KMS-11 (cell line): ENCODE measurements around the gene ZDHHC24.

Source experiments
- H2AFZ ChIP-seq: fragments of 200-600 bp; sonication (generic); 2 replicates; pipeline ENCODE4 v1.6.1; 2016; ENCODE audit warnings: antibody characterized with exemption, mixed run types, low read depth
- H3K27ac ChIP-seq: fragments of 200-600 bp; sonication (generic); 2 replicates; pipeline ENCODE4 v1.6.1; 2016; ENCODE audit warnings: mild to moderate bottlenecking, mixed run types
- H3K27me3 ChIP-seq: fragments of 200-600 bp; sonication (generic); 2 replicates; pipeline ENCODE4 v1.6.1; 2017; ENCODE audit warnings: mild to moderate bottlenecking, low read depth, mixed run types, moderate library complexity; ENCODE audit not compliant: insufficient read depth
- H3K36me3 ChIP-seq: fragments of 200-600 bp; sonication (generic); 2 replicates; pipeline ENCODE4 v1.6.1; 2017; ENCODE audit warnings: mild to moderate bottlenecking, mixed run types; ENCODE audit not compliant: insufficient read depth
- H3K4me1 ChIP-seq: fragments of 200-600 bp; sonication (generic); 2 replicates; pipeline ENCODE4 v1.6.1; 2016; ENCODE audit warnings: mild to moderate bottlenecking, low read depth, mixed run types; ENCODE audit not compliant: poor library complexity, severe bottlenecking
- H3K4me2 ChIP-seq: fragments of 200-600 bp; sonication (generic); 2 replicates; pipeline ENCODE4 v1.7.0; 2016; ENCODE audit warnings: mild to moderate bottlenecking, mixed run types
- H3K4me3 ChIP-seq: fragments of 200-600 bp; sonication (generic); IDR thresholded peaks from 2 replicates; pipeline ENCODE4 v1.6.1; 2017; ENCODE audit warnings: low read depth, low read length, mixed read lengths; ENCODE audit not compliant: insufficient read depth
- H3K79me2 ChIP-seq: fragments of 200-600 bp; sonication (generic); 2 replicates; pipeline ENCODE4 v1.6.1; 2016; ENCODE audit warnings: low read depth, mixed run types; ENCODE audit not compliant: insufficient read depth
- H3K9ac ChIP-seq: fragments of 200-600 bp; sonication (generic); 2 replicates; pipeline ENCODE4 v1.6.1; 2016; ENCODE audit warnings: mild to moderate bottlenecking, mixed run types
- H4K20me1 ChIP-seq: fragments of 200-600 bp; sonication (generic); 2 replicates; pipeline ENCODE4 v1.6.1; 2016; ENCODE audit warnings: mild to moderate bottlenecking, mixed run types; ENCODE audit not compliant: insufficient read depth
- TF ChIP-seq, protein P1 (sequence below): fragments of 200-600 bp; sonication (generic); conservative IDR thresholded peaks from 2 replicates; pipeline ENCODE4 v1.6.1; 2017; ENCODE audit warnings: low read depth, mild to moderate bottlenecking, antibody characterized with exemption, low read length, moderate library complexity, mixed read lengths

The ZDHHC24 gene

DNA sequence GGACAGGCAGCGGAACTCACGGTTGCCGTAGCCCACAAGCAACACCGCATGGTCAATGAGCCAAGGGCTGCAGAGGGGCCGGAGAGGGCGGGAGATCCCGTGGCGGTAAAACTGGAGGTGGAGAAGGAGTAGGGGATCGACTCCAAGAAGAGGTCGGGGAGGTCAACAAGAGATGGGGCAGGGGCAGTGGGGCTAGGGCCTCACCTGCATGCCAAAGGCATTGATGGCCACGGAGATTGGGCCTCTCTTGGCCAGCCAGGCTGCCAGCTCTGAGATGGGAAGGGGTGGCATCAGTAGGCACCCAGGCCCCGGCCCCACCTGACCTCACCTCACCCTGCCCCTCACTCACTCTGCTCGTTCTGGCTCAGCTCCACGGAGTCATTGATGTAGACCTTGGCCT lies 18.7 kb upstream of the ZDHHC24 start:
- no peak overlapping the region for H3K27ac ChIP-seq
- no peak overlapping the region for H3K9ac ChIP-seq
- H3K4me1 ChIP-seq, result no peaks in the 10 kb centered on the region
- TF ChIP-seq, protein P1, sequence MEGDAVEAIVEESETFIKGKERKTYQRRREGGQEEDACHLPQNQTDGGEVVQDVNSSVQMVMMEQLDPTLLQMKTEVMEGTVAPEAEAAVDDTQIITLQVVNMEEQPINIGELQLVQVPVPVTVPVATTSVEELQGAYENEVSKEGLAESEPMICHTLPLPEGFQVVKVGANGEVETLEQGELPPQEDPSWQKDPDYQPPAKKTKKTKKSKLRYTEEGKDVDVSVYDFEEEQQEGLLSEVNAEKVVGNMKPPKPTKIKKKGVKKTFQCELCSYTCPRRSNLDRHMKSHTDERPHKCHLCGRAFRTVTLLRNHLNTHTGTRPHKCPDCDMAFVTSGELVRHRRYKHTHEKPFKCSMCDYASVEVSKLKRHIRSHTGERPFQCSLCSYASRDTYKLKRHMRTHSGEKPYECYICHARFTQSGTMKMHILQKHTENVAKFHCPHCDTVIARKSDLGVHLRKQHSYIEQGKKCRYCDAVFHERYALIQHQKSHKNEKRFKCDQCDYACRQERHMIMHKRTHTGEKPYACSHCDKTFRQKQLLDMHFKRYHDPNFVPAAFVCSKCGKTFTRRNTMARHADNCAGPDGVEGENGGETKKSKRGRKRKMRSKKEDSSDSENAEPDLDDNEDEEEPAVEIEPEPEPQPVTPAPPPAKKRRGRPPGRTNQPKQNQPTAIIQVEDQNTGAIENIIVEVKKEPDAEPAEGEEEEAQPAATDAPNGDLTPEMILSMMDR, result no peak
- H3K4me2 ChIP-seq, result no peak overlapping the region
- H4K20me1 ChIP-seq, result no peaks in the 10 kb centered on the region
- H3K36me3 ChIP-seq, result no peaks in the 10 kb centered on the region
- no peak overlapping the region for H2AFZ ChIP-seq
- no peak overlapping the region for H3K4me3 ChIP-seq
- no peaks in the 10 kb centered on the region for H3K27me3 ChIP-seq
- no peaks in the 10 kb centered on the region for H3K79me2 ChIP-seq

GRCh38 chr11:66563832-66564231 lies 18.0 kb upstream of the ZDHHC24 start:
- TF ChIP-seq, protein P1, result no peak
- H3K79me2 ChIP-seq, result no peaks in the 10 kb centered on the region
- H3K4me3 ChIP-seq, result no peak overlapping the region
- no peaks in the 10 kb centered on the region; the same call in 1 of the 2 replicates for H3K27me3 ChIP-seq
- H3K27ac ChIP-seq, result no peak overlapping the region
- no peaks in the 10 kb centered on the region for H3K36me3 ChIP-seq
- H2AFZ ChIP-seq, result no peak overlapping the region
- H4K20me1 ChIP-seq, result no peaks in the 10 kb centered on the region
- H3K9ac ChIP-seq, result no peak overlapping the region
- no peak overlapping the region for H3K4me2 ChIP-seq
- no peaks in the 10 kb centered on the region for H3K4me1 ChIP-seq

- no peaks in the 10 kb centered on the region; the same call in 1 of the 2 replicates for H3K27me3 ChIP-seq
- no peak overlapping the region for H3K9ac ChIP-seq
- H3K4me3 ChIP-seq, result no peak overlapping the region
- no peaks in the 10 kb centered on the region for H3K79me2 ChIP-seq
- no peak overlapping the region for H3K27ac ChIP-seq
- no peaks in the 10 kb centered on the region for H3K36me3 ChIP-seq
- no peak overlapping the region for H3K4me2 ChIP-seq
- TF ChIP-seq, protein P1, result no peak
- no peak overlapping the region for H2AFZ ChIP-seq
- H3K4me1 ChIP-seq, result no peaks in the 10 kb centered on the region
- no peaks in the 10 kb centered on the region for H4K20me1 ChIP-seq
Measured at GRCh38 chr11:66562907-66563583, 17.2 kb upstream of the ZDHHC24 start.

DNA sequence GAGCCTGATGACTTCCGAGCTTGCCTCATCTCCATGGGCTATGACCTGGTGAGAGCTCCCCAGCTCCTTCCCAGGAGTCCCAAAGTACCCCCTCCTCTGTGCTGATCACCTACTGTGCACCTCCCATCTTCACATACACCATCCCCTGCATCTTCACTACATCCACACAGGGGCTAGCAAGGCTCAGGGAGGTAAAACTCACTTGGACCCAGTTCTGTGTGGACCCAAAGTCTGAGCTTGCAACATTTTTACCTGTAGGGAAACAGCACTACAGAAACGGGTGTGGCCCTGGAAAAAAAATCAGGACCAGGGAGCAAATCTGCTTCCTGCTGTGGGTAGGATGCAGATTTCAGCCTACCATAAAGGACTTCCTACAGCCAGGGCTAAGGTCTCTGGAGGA lies 16.4 kb upstream of the ZDHHC24 start:
- TF ChIP-seq, protein P1, result no peak

More for the DNA sequence above, 16.4 kb upstream of the ZDHHC24 start:
- Histone ChIP-seq H3K4me1 (no peaks in the 10 kb centered on the region), H3K9ac (no peak overlapping the region), H3K27me3 (peaks cover 1% of the 10 kb centered on the region; the same call in 1 of the 2 replicates), H3K27ac (no peak overlapping the region), H3K4me2 (no peak overlapping the region), H3K36me3 (no peaks in the 10 kb centered on the region), H3K4me3 (no peak overlapping the region), H3K79me2 (no peaks in the 10 kb centered on the region), H2AFZ (no peak overlapping the region), H4K20me1 (no peaks in the 10 kb centered on the region)
